Right lobe of liver (tissue), 6 donors: ENCODE results near the gene ASIC4. TPM values are rescaled to one million over a fixed set of nuclear protein-coding genes. Genes with fewer than 3 reads are reported as not detected.

ENCODE experiments used
- ATAC-seq, 4 donors: fragments of 200-7000 bp; cut with Tn5 transposase; one replicate each; pipeline ENCODE4 v1.9.1; 2020; ENCODE audit warnings: mild to moderate bottlenecking in 4 of 4, moderate library complexity in 4 of 4
- DNase-seq, 3 donors: peaks; one replicate each; pipeline ENCODE4 v3.0.0-alpha.2; 2020
- H3K27ac ChIP-seq, 3 donors: fragments of 200-600 bp; one replicate each; pipeline ENCODE4 v1.8.0; 2022
- H3K27me3 ChIP-seq, 2 donors: fragments of 200-600 bp; one replicate each; pipeline ENCODE4 v1.8.0; 2022
- H3K36me3 ChIP-seq, 4 donors: fragments of 200-600 bp; sonication (generic) in 1 of 4; one replicate each; pipeline versions ENCODE4 v1.5.1 to v1.8.0; 2017 to 2022; ENCODE audit warnings: control low read depth in 1 of 4
- H3K4me1 ChIP-seq, 4 donors: fragments of 200-600 bp; sonication (generic) in 1 of 4; one replicate each; pipeline versions ENCODE4 v1.5.1 to v1.8.0; 2017 to 2022; ENCODE audit warnings: control low read depth in 1 of 4
- H3K4me3 ChIP-seq, 3 donors: fragments of 200-600 bp; one replicate each; pipeline ENCODE4 v1.8.0; 2022
- H3K9me3 ChIP-seq, 4 donors: fragments of 200-600 bp; sonication (generic) in 1 of 4; one replicate each; pipeline versions ENCODE4 v1.5.1 to v1.8.0; 2017 to 2022; ENCODE audit warnings: control low read depth in 1 of 4
- CTCF ChIP-seq, 4 donors: fragments of 200-600 bp in 3 of 4; fragments of 450-650 bp in 1 of 4; IDR thresholded peaks; one replicate each; pipeline versions ENCODE4 v1.5.1 to v1.8.0; 2016 to 2022; ENCODE audit warnings: antibody characterized with exemption in 4 of 4, mild to moderate bottlenecking in 2 of 4
- POLR2A ChIP-seq: fragments of 450-650 bp; IDR thresholded peaks from one replicate; pipeline ENCODE4 v1.6.1; 2017; ENCODE audit warnings: antibody characterized with exemption, mild to moderate bottlenecking
- WGBS: methylation state at CpG from one replicate; pipeline ENCODE4 v1.1.6; 2018; ENCODE audit warnings: low coverage, low lambda C conversion rate; ENCODE audit not compliant: insufficient coverage; ENCODE audit errors: missing lambda C conversion rate; 5-methylcytosine and 5-hydroxymethylcytosine counted together
- intact Hi-C, 2 donors: fragments of 100-400 bp; cut with DNase I; formaldehyde crosslinking; loops; one replicate each; pipeline versions ENCODE4 v1.11.2 to v1.14.1; 2022
- total RNA-seq, 6 experiments: library from RNA; depleted of rRNA in 2 of 6; stranded (reverse); fragments of >200 nt in 2 of 6; fragmentation: NEBNext Ultra II Directional in 3 of 6; extraction: Animal tissue kit (Norgen Biotek cat#: 25700) in 3 of 6; gene quantifications; one replicate each; pipeline versions ENCODE4 v1.1.0 to v1.2.4, GENCODE V29; 2016 to 2023
- donor health status: DM: no; HTN: yes; CAD: no.
- donor health status: DM: no; HTN: no; CAD: no.
- donor health status: DM: no; HTN: no; CAD: no.
- donor health status: DM: no; HTN: yes; CAD: no.
- donor health status: DM: no; HTN: yes; CAD: no.

The ASIC4 gene
- total RNA-seq, 6 experiments from 2014 or later, result not detected

- H3K4me1 ChIP-seq, result no peaks in the 10 kb centered on the region
- no peaks in the 10 kb centered on the region for H3K9me3 ChIP-seq
- no peak overlapping the region for H3K27ac ChIP-seq
- intact Hi-C loops, result loop anchor here (5.0 to 10.0 kb wide), 3 partner anchors 57 to 127 kb away; no protein-coding TSS in a partner anchor
- DNase-seq, result no peak
- H3K4me3 ChIP-seq, result no peak overlapping the region
- no peaks in the 10 kb centered on the region for H3K36me3 ChIP-seq
- 60% methylated on average over 2 of the region's 6 CpGs for WGBS
- TF ChIP-seq POLR2A (no peak), CTCF (IDR thresholded peaks at IDR 0.05) (no peak)
- no peaks in the 10 kb centered on the region for H3K27me3 ChIP-seq
- no peak for ATAC-seq
These were observed 19.8 kb downstream of the ASIC4 start for GRCh38 chr2:219533930-219534661.

GRCh38 chr2:219536425-219536824, 22.1 kb downstream of the ASIC4 start:
- no peaks in the 10 kb centered on the region for H3K27me3 ChIP-seq
- 44% methylated on average over 8 of the region's 16 CpGs for WGBS
- TF ChIP-seq POLR2A, result no peak
- no peak for TF ChIP-seq CTCF (IDR thresholded peaks at IDR 0.05)

GRCh38 chr2:219536967-219537366, 22.7 kb downstream of the ASIC4 start:
- DNase-seq (no peak), ATAC-seq (no peak)
- H3K9me3 ChIP-seq, result no peaks in the 10 kb centered on the region
- H3K27ac ChIP-seq, result no peak overlapping the region
- TF ChIP-seq CTCF (IDR thresholded peaks at IDR 0.05), result no peak
- no peak for TF ChIP-seq POLR2A
- intact Hi-C loops, result loop anchor here (5.0 to 10.0 kb wide), 2 partner anchors 62 to 110 kb away; no protein-coding TSS in a partner anchor
- no peaks in the 10 kb centered on the region for H3K36me3 ChIP-seq
- H3K4me1 ChIP-seq, result peaks cover 0 to 4% (median under 1%) of the 10 kb centered on the region in 4 donors
- WGBS, result 40% methylated on average over 1 of the region's 9 CpGs
- H3K27me3 ChIP-seq, result no peaks in the 10 kb centered on the region
- H3K4me3 ChIP-seq, result no peak overlapping the region

More at GRCh38 chr2:219536425-219536824, 22.1 kb downstream of the ASIC4 start:
- no peaks in the 10 kb centered on the region for H3K9me3 ChIP-seq
- H3K36me3 ChIP-seq, result no peaks in the 10 kb centered on the region
- intact Hi-C loops, result loop anchor here (5.0 to 10.0 kb wide), 2 partner anchors 62 to 111 kb away; no protein-coding TSS in a partner anchor
- no peak for ATAC-seq
- DNase-seq, result no peak
- no peak overlapping the region for H3K27ac ChIP-seq
- H3K4me1 ChIP-seq, result no peaks in the 10 kb centered on the region
- H3K4me3 ChIP-seq, result no peak overlapping the region

- intact Hi-C loops, result loop anchor here (5.0 to 10.0 kb wide), 2 partner anchors 63 to 109 kb away; no protein-coding TSS in a partner anchor
- no peak overlapping the region for H3K27ac ChIP-seq
- ATAC-seq (no peak), DNase-seq (no peak)
- peaks cover 0 to 13% (median 5%) of the 10 kb centered on the region in 4 donors for H3K4me1 ChIP-seq
- no peak overlapping the region for H3K4me3 ChIP-seq
- WGBS, result 49% methylated on average over 7 of the region's 15 CpGs
- no peaks in the 10 kb centered on the region for H3K36me3 ChIP-seq
- no peaks in the 10 kb centered on the region for H3K27me3 ChIP-seq
- H3K9me3 ChIP-seq, result no peaks in the 10 kb centered on the region
- TF ChIP-seq CTCF (IDR thresholded peaks at IDR 0.05) (no peak), POLR2A (no peak)
These were observed 23.6 kb downstream of the ASIC4 start for GRCh38 chr2:219537657-219538488.
